HS-5 (cell line): ENCODE data around the gene FPR2.
"Not testable (repeated sequence)": the region's sequence is repeated elsewhere in the genome, so short reads cannot be mapped to it uniquely, and the experiment has no call there.

Experiments used
- DNase-seq: peaks from one replicate; pipeline ENCODE4 v3.0.0-alpha.2; 2012; ENCODE audit warnings: low read depth

Gene FPR2

DNA sequence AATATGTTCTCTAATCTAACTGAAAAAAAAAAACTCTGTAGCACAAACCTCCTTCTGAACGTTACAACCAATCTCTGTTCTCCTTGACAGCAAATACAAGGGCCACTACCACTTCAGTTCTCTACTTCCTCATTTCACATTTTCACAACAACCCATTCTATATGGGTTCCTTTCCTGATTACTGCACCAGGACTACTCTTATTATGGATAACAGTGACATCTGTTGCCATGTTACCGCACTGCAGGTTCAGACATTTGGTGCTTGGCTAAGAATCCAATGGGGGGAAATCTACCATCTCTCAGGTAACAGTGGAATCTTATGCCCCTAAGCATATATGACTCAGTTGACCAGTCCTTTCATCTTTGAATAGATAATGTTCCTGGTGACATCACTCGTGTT, 22.4 kb downstream of the FPR2 start:
- DNase-seq, result no peak

DNA sequence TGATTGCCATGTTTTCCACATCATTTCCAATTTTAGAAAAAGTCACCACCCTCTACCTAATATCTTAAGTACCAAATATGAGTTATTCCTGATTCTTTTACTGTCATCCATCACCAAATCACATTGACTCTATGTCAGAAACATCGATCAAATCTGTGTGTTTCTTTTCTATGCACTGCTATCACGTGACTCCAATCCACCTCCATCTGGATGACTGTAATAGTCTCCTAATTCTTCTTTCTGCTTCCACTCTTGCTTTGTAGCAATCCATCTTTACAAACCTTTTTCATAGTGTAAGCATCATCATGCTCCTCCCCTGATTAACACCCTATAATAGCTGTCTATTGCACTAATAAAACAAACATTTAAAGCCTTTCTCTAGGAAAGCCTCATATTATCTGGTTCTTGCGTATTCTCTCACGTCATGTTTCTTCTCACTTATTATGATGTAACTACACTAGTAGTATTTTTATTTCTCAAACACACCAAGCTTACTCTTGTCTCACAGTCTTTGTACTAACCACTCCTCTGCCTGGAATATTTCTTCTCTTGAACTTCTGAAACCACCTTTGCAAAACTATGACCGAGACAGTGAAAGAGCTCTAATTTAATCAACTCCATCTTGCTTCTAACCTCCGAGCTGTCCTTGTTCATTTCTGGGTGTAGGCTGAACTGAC, 23.3 kb downstream of the FPR2 start:
- no peak for DNase-seq

DNA sequence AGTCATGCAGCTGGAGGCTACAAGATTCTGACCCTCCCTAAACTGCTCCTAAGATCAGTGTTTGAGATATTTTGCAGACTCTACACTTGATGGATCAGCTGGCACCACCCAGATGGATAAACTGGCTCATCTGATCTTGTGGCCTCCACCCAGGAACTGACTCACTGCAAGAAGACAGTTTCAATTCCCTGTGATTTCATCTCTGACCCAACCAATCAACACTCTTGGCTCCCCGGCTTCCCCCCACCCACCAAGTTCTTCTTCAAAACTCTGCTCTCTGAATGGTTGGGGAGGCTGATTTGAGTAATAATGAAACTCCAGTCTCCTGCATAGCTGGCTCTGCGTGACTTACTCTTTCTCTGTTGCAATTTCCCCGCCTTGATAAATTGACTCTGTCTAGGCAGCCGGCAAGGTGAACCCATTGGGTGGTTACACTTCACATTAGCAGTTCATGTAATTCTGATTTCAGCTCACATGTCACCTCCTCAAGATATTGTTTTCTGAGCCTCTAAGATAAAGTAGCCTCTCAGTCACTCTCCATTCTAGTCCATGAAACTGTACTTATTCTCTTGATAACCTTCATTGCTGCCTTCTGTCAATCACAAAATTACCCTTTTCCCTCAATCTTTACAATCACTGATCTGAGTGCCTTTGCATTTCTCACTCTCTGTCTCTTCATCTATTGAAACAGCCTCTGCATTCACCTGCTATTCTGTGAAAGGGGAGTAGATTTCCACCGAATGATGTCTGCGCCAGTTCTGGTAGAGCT, 24.1 kb downstream of the FPR2 start:
- DNase-seq, result peak; percentile 51

DNA sequence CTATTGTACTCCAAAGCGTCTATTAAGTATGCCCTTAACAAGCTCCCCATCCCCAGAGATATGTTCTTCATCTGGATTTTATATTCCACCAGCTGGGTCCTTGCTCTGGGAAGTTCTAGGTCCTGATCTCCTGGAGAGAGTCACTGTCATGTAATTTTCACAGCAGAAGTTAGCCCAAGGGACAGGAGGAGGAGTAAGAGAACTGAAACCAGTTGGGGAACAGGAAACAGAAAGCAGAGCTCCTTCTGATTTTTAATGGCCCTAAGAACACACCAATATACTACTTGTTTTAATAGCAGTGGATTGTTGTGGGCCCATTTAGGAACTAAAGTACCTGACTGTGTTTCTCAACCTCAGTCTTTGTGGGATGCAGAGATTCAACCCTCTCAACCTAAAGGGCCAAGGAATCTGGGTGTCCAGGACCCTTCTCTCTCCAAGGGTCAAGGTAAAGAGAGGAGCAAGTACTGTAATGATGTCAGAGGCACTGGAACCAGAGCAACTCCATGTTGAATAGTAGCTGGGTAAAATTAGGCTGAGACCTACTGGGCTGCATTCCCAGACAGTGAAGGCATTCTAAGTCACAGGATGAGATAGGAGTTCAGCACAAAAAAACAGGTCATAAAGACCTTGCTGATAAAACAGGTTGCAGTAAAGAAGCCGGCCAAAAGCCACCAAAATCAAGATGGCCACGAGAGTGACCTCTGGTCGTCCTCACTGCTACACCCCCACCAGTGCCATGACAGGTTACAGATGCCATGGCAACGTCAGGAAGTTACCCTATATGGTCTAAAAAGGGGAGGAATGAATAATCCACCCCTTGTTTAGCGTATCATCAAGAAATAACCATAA, 25.9 kb downstream of the FPR2 start:
- DNase-seq, result no peak

DNA sequence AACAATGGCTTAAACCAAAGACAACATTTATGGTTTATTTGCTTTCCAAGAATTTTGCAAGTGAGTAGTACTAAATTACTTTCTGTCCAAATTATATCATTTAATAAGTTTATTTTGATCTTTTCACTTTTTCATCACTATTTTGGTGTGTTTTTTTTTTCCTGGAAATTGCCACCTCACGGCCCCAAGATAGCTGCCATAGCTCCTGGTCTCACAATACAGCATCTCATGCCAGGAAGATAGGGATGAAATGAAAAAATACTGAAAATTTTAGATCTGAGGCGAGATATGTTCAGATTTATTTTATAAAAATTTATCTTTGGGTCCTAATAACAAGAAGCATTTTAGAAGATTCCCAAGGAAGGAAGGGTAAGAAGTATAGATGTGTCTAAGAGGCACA, 27.0 kb downstream of the FPR2 start:
- no peak for DNase-seq

DNA sequence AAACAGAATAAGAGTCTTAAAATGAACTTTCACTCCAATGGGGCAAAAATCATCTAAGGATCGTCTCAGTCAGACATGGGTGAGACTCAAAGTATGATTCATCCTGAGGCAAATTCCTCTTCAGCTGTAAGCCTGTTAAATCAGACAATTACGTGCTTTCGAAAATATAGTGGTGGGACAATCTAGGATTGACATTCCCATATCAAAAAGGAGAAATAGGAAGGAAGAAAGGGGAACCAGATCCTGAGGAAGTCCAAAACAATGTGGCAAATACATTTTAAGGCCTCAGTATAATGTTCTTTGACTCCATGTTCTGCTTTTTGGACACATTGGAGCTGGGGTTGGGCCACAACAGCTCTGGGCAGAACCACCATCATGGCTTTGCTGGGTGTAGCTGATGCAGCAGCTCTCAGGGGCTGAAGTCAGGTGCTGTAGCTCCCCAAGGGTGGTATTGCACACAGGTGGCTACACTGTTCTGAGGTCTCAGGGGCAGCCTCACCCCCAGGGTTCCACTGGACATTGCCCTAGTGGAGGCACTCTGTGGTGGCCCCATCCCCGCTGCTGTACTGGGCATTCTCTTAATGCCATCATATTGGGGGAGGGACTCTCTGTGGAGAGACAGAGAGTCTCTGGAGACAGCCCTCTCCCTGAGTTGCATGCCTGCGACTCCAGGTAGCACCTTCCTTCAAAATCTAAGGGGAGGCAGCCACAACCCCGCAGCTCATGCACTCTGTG, 28.2 kb downstream of the FPR2 start:
- no peak for DNase-seq

DNA sequence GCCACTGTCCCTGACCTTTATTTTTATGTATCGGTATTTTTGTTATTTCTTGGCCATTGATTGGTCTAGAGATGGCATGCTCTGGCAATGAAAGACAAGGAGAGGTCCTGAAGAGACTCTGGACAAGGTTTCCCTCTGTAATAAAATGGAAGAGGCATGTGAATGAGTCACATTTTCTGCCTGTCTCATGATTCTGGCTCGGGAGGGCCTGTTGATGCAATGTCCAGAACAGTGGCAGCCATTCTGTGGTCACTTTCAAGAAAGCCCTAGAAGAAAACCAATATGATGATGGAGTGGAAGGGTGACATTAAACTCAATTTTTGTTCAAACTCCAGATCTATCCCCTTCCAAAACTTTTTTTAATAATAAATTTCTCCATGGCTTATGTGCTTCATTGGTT, 32.0 kb downstream of the FPR2 start:
- DNase-seq, result no peak

DNA sequence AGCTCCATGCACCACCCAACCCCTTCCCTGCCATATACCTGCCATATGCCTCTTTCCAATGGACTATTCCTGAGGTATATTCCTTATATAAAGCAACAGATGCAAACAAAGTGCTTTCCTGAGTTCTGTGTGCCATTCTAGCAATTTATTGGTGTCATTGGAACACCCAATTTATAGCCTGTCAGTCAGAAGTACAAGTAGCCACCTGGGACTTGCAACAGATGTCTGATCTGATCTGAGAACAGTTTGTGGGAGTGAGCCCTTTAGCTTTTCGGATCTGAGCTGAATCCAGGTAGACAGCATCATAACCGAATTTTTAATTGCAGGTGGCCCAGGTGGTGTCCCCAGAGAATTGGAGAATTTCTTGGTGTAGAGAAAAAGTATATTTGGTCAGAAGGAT, 33.0 kb downstream of the FPR2 start:
- DNase-seq, result no peak

DNA sequence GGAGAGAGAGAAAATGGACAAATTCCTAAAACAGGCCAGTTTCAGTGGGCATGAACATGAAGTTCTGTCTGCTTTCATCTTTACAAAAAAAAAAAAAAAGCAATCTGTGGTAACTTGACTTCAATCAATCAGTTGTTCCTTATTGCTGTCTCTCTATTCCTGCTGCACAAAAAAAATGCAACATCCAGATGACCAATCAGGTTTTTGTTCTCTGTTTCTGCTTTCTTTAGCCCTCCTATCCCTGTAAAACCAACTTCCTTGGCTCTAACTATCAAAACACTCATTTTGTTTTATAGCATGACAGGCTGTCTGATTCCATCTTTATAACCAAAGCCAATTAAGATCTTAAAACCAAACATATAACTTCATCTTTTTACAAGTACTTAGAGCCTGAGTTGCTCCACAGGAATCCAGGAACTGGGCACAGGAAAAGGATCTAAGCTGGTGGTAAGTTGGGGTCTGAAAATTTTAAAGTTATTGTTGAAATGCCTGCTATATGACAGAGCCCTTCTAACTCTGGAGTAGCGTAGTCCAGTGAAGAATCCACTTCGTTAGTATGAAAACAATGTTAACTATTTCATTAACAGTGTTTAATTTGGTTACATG, 34.0 kb downstream of the FPR2 start, which contains the start of gene FPR3:
Gene FPR3 (plus strand): TSS at position 273 of the 606 bp plus-strand sequence. CDS start 28,592 bp downstream, outside the sequence.
- no peak for DNase-seq

DNA sequence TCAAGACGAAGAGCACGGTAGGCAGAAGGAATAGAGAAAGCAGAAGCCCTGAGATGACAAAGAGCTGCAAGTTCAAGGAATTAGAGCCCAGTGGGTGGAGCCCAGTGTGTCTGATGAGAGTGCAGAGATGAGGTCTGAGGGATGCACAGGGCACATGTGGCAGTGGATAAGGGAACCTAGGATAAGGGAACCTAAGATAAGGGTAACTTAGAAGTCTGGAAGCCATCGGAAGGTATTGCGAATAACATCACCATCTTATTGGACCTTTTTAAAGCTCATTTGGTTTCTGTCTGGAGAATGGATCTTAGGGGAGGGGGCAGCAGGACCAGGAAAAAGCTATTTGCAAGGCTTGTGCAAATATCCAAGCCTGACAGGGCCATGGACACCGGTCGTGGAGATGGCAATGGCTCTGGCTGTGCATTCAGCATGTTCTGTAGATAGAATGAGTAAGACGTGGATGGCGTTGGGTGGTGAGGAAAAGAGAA, 35.3 kb downstream of the FPR2 start:
- no peak for DNase-seq

DNA sequence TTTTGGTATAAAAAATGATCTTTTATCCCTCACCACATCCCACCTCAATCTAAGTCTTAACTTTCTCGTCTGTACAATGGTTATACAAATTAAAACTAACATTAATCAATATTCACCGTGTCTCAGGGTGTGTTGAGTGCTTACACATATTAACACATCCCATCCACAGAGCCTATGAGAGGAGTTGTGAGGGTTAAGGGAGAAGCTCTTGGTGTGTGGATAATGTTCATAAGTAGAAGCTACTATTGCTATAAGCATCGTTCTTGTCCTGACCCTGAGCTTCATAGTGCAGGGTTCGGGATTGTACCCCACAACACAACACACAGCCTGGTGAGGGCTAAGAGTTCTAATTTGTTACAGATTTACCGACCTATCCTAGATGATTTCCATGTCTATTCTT, 36.5 kb downstream of the FPR2 start:
- no peak for DNase-seq

DNA sequence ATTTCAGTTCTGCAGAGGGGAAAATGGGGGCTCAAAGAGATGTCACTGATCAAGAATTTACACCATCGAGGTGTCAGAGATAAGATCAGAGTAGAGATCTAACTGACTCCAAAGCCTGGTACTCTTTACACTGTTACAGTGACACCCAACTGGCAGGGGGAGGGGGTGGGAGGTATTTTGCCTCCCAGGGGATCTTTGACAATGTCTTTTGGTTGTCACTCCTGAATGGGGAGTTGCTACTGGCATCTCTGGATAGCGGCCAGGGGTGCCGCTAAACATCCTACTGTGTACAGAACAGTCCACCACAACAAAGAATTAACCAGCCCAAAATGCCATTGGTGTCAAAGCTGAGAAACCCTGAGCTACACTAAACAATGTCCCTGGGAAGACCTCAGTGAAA, 37.1 kb downstream of the FPR2 start:
- DNase-seq, result no peak

DNA sequence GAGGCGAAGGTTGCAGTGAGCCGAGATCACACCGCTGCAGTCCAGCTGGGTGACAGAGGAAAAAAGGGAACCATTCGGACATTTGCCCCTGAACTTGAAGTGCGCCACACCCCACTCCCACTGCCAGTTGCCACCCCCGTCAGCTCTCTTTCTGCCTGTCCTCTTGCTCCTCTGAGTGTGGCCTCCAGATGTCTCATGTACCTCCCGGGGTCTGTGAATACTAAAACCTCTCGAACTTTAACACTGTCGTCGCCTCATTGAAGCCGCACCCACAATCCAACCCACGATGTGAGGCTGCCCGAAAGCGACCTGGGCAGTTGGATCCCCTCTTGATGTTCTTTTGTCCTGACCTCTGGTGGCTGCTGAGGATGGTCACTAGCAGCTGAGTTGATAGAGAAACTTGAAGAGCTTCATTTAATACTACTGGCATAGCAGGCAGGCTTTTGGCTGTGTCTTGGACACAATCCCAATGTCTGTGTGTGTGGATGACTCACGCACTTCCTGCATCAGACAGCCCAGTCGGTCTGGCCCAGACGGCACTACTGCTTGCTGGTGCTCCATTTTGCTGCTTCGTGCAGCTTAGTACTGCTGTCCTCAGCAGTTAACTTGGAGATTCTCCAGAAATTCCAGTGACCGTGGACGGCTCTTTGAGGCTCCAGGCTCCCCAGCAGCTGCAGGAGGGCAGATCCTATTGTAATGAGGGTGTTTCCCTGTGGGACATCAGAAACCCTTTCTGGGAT, 38.2 kb downstream of the FPR2 start:
- DNase-seq, result peak; percentile 80

DNA sequence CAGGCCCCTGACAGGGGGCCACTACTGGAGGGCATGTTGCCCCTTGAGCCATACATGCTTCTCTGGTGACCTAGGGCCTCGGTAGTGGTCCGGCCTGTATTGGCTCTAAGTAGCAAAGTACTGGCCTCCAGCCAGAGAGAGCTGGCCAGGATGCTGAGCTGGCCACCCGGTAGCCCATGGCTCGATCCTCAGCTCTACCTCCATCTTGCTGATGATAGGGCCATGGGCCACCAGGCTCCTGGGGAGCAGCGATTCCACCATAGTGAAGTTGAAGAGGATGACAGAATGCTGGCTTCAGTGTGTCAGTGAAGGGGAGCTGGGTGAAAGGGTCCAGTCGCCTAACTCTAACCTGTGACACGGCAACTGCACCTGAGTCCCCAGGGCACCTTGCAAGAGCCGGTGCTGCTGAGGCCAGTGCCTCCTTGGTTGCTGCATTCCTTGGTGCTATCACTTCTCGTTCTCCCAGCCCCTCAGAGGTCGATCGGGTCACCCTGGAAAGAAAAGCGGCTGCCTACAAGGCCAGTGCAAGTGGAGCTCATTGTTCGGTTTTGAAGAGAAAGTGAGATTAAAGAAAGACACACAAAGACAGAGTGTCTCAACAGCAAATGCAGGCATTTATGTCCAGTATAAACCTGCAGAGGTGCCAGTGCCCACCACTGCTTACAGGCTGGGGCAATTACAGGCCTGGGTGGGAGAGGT, 38.9 kb downstream of the FPR2 start:
- no peak for DNase-seq

DNA sequence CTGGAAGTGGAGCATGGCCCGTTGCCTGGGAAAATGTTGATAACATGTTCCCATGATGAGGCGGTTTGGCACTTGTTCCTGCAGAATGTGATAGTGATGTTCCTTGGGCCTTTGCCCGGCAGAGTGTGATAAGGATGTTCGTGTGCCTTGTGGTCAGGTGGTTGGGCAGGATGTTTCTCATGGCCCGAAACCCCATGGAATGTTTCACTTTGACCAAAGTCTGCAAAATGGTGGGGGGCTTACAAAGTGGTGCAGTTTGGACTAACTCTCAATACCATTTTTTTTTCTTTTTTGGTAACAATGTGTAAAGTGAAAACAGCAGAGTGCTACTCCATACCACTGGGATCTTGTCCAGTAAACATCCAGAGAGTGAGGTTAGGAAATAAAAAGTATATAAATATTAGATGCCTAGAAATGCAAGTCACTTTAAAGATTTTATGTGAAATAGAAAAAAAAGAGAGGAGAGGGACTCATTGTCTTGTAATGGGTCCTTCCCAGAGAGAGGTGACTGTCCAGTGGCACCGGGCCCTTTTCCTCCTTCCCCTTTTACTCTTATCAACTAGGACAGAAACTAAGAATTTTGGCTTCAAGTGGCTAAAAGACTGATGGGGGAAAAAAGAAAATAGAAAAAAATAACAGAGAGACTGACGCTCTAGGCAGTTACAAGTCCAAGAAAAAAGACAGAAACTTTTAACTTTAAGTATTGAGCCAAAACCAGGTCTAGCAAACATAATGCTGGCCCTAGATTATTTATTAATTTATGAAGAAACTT, 39.7 kb downstream of the FPR2 start:
- no peak for DNase-seq

DNA sequence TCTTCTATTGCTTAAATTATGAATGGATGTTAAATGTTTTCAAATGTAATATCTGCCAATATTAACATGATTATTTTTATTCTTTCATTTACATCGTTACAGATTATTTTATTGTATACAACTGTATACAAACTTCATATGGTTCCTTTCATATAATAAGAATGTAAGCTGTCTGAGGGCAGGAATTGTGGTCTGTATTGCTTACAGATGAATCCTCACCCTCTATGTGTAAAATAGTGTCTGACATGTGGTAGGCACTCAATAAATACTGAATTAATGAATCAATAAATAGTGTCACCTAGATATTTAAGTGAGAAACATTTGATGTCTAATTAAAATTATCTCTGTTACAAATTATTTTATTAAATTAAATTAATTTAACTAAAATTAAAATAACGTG, 41.8 kb downstream of the FPR2 start:
- no peak for DNase-seq

DNA sequence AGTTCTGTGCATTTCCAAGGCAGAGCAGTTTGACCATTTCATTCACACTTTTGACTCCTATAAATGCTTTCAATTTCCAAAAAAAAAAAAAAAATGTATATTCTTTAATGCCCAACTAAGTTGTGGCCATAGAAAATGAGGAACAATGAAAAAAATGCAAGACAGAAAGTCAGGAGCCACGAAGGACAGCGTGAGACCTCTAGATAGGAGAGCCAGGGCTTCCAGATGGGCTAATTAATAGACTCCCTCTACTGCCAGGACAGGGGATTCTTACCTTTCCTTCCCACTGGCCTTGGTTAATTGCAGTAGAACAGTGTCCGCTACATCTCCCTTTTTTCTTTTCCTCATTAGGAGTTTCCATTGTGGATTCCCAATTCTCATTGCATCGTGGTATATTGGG, 42.5 kb downstream of the FPR2 start:
- DNase-seq, result no peak

DNA sequence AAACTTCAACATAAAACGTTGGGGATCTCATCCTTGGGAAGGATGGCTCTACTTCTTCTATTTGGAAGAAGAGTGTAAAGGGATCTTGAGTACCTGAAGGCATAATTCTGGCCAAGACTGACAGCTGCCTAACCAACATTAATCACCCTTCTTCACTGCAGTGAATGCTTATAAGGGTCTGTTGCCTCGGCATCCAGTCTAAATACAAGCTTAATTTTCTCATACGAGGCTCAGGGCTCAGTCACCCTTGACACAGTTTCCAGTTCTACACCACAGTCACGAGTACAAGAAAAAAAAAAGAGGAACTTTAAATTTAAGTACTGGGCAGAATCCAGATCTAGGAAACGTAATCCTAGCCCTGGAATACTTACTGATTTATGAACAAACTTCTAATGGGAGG, 43.0 kb downstream of the FPR2 start:
- no peak for DNase-seq

DNA sequence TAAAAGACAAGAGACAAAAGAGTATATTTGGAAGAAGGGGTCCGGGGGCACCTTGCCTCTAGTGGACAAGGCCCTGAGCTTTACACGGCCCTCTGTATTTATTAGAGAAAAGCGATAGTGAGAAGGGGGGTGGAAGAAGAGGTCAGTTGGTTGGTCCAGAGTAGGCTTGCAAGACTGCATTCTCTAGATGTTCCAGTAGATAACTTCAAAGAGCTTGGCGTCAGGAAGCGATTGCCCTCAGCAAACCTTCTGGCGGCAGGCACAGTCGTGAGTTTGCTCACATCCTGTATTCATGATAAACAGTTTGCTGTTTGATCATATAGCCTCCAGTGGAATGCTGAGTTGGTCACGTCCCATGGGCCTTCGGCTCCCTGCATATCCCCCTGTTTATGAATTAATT, 43.8 kb downstream of the FPR2 start:
- DNase-seq, result not testable (repeated sequence)
